ENCODE data around the gene CLIC6. TPM values are rescaled to one million over a fixed set of nuclear protein-coding genes. Genes with fewer than 3 reads are reported as not detected.
"Not testable (repeated sequence)": the region's sequence is repeated elsewhere in the genome, so short reads cannot be mapped to it uniquely, and the experiment has no call there.

The CLIC6 gene
- total RNA-seq, 1 experiment from 2014 or later: not detected

GRCh38 chr21:34651642-34652041, 17.2 kb upstream of the CLIC6 start:
- no peak for DNase-seq (ENCODE audit: low spot score)

GRCh38 chr21:34653522-34653921, 15.3 kb upstream of the CLIC6 start:
- no peak for DNase-seq (ENCODE audit: low spot score)

DNA sequence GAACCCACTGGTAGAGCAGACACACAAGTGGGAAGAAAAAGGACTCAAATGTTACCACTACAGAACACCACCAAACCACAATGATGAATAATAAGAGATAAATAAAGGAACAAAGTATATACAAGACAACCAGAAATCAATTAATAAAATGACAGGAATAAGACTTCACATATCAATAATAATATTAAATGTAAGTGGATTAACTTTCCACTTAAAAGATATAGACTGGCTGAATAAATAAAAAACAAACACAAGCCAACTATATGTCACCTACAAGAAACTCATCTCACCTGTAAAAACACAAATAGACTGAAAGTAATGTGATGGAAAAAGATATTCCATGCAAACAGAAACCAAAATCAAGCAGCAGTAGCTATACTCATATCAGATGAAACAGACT, 6.9 kb upstream of the CLIC6 start:
- no peak for DNase-seq (ENCODE audit: low spot score)

- no peak for DNase-seq (ENCODE audit: low spot score)
Observed at GRCh38 chr21:34667761-34668160, 1.0 kb upstream of the CLIC6 start.

- no peak for DNase-seq (ENCODE audit: low spot score)
Observed at GRCh38 chr21:34669149-34669879, 520 bp downstream of the CLIC6 start.

- DNase-seq (ENCODE audit: low spot score): not testable (repeated sequence)
Observed at GRCh38 chr21:34669880-34670219, 1.1 kb downstream of the CLIC6 start.

DNA sequence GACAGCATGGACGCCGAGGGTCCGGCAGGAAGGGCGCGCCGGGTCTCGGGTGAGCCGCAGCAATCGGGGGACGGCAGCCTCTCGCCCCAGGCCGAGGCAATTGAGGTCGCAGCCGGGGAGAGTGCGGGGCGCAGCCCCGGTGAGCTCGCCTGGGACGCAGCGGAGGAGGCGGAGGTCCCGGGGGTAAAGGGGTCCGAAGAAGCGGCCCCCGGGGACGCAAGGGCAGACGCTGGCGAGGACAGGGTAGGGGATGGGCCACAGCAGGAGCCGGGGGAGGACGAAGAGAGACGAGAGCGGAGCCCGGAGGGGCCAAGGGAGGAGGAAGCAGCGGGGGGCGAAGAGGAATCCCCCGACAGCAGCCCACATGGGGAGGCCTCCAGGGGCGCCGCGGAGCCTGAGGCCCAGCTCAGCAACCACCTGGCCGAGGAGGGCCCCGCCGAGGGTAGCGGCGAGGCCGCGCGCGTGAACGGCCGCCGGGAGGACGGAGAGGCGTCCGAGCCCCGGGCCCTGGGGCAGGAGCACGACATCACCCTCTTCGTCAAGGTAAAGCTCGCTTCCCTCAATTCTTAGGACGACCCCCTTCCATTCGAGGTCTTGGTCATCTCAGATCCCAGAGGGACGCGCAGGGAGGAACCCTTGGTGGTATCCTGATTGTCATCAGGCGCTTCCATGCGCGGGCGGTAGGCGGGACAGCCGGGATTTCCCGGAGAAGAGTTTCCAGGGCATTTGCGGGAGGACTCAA, 1.6 kb downstream of the CLIC6 start:
- no peak for DNase-seq (ENCODE audit: low spot score)

- no peak for DNase-seq (ENCODE audit: low spot score)
Observed at GRCh38 chr21:34670962-34671348, 2.2 kb downstream of the CLIC6 start.

DNA sequence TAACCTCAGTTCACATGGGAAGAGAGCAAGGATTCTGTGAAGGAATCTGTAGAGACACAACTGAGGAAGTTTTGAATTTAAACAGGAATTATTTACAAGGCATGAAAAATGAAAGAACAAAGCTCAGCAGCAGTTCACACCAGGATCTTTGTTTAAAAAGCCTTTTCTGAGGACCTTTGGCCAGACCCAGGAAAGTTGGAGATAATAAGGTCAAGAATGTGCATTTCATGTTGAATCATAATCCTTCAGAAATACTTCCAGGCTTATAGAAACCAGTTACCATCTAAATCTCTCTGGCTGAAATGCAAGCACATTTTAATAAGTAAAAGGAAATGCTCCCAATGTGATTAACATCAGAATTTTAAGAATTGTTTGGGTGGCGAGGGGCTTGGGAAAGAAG, 2.7 kb downstream of the CLIC6 start:
- DNase-seq (ENCODE audit: low spot score): no peak

- no peak for DNase-seq (ENCODE audit: low spot score)
Observed at GRCh38 chr21:34671891-34672290, 3.1 kb downstream of the CLIC6 start.

- no peak for DNase-seq (ENCODE audit: low spot score)
Observed at GRCh38 chr21:34673006-34673405, 4.2 kb downstream of the CLIC6 start.

DNA sequence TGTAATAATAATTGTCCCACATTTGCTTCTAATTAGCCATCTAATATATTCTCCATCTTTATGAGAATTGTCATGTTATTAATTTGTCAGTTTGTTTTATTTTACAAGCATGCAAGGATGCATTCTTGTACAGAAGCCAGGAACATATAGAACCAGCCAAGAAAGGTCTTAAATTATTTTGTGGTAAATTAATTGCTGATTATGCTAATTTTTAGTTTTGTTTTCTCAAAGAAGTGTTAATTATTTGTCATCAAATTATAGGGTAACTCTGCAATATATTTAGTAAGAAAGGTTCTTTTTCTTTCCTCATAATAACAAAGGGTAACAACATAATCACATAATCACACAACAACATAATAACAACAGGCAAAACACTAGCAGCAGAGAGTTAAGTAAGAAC, 5.7 kb downstream of the CLIC6 start:
- no peak for DNase-seq (ENCODE audit: low spot score)

DNA sequence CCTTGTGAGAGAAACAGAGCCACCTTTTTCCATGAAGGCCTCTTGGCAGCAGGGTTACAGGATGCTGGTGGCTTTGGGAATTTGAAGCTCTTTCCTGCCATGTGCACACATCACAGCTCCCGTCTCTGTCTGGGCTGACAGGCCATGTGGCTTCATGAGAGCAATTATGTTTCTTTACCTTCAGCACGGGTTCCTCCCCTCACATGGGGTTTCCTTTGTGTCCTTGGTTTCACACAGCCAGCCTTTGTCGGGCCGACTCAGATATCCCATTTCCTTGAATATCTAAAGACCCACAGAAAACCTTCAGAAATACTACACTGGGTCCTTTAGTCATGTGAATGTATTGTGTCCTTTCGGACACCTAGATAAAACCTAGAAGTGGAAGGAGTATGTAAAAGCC, 7.1 kb downstream of the CLIC6 start:
- no peak for DNase-seq (ENCODE audit: low spot score)

DNA sequence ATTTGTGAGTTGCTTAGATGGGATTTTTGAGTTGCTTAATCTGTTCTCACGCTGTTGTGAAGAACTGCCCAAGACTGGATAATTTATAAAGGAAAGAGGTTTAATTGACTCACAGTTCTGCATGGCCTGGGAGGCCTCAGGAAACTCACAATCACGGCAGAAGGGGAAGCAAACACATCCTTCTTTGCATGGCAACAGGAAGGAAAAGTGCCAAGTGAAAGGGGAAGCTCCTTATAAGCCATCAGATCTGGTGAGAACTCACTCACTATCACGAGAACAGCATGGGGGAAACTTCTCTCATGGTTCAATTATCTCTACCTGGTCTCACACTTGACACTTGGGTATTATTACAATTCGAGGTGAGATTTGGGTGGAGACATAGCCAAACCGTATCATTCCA, 10.3 kb downstream of the CLIC6 start:
- no peak for DNase-seq (ENCODE audit: low spot score)

- DNase-seq (ENCODE audit: low spot score): no peak
Observed at GRCh38 chr21:34684174-34684876, 15.5 kb downstream of the CLIC6 start.

DNA sequence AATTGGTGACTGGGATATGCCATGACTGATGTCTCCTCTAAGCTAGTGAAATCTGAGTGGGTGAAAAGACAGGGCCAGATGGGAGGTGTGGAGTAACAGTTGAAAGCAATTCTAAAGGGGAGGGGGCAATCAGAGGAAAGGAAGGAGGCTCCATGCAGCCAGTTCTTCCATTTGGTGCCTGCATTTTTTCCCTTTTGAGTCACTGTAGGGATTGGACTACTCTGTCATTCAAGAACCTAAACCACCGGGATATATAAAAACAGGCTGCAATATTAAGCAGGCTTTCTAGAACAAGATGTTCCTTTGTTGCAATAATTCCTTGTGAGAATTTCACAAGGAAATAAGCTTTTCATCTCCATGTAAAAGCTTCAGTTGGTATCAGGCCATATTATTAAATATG, 18.3 kb downstream of the CLIC6 start:
- no peak for DNase-seq (ENCODE audit: low spot score)

DNA sequence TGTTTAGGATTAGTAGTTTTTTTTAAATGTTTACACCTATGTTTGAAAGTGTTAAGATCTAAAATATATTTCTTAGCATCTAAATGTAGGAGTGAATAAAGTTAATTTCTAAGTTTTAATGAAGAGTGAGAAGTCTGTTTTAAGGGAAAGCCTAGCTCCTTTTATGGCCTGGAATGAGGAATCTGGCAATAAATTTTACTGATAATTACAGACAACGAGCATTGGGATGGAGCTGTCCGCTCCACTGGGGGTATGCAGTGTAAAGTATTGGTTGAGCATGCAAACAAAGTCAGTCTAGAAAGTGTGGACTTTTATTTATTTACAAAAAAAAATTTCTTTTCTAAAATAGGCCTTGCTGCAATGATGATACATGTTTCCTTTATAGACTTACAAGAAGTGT, 19.0 kb downstream of the CLIC6 start:
- DNase-seq (ENCODE audit: low spot score): no peak

DNA sequence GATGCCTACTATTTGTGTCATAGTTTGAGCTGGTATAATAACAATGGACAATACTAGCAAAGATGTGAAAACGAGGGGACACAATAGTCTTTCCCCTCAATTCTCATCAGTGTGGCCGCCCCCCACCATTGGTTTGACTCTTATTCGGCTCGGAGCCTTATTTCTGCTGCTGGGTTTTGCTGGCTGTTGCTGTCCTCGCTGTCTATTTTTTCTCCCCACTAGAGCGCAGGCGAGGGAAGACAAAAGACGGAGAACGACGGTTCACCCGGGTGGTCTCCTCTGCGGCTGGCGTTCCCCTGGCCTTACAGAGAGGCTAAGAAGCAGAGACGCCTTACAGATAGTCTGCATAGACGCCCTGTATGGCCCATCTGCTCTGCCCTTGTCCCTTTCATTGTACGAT, 19.4 kb downstream of the CLIC6 start:
- DNase-seq (ENCODE audit: low spot score): no peak

GRCh38 chr21:34688715-34689114, 19.9 kb downstream of the CLIC6 start:
- no peak for DNase-seq (ENCODE audit: low spot score)

DNA sequence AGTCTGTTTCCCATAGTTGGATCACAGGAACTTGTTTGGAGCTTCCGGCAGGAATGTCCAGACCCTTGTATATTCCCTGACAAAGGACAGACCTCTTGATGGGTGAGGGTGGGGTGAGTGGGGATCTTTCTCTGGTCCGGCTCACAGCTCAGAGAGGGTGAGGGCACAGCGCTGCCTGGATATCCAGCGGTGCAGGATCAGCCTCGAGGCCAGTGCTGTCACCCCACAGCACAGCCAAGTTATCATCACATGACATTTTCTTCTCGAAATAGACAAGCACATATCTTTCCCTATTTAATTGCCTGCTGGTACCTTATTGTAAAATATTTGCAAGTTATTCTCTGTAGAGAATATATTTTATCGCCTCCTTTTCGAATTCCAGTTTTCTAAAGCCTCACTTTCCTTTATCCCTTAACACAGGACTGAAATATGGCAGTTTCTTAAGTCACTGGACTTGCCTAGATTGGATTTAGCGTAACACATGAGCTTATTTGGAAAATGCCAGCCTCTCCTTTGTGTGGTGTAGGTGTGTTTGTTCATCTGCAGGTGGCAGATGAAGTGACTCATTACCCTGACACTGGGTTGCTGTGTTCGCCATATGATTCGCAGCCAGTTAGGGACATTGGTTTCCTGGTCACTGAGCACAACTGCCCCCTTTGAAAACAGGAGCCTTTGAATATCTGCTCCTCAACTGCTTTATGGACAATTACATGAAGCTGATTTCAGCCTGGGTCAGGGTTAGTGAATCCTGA, 21.4 kb downstream of the CLIC6 start:
- no peak for DNase-seq (ENCODE audit: low spot score)

- DNase-seq (ENCODE audit: low spot score): no peak
Observed at GRCh38 chr21:34690793-34691175, 22.0 kb downstream of the CLIC6 start.

GRCh38 chr21:34691390-34692032, 22.7 kb downstream of the CLIC6 start:
- DNase-seq (ENCODE audit: low spot score): no peak

All from H4 (cell line).